ENCODE results near the gene FYN. TPM values are rescaled to one million over a fixed set of nuclear protein-coding genes. Genes with fewer than 3 reads are reported as not detected.

Gene FYN
- total RNA-seq, 1 experiment from 2014 or later = 18.5 TPM

DNA sequence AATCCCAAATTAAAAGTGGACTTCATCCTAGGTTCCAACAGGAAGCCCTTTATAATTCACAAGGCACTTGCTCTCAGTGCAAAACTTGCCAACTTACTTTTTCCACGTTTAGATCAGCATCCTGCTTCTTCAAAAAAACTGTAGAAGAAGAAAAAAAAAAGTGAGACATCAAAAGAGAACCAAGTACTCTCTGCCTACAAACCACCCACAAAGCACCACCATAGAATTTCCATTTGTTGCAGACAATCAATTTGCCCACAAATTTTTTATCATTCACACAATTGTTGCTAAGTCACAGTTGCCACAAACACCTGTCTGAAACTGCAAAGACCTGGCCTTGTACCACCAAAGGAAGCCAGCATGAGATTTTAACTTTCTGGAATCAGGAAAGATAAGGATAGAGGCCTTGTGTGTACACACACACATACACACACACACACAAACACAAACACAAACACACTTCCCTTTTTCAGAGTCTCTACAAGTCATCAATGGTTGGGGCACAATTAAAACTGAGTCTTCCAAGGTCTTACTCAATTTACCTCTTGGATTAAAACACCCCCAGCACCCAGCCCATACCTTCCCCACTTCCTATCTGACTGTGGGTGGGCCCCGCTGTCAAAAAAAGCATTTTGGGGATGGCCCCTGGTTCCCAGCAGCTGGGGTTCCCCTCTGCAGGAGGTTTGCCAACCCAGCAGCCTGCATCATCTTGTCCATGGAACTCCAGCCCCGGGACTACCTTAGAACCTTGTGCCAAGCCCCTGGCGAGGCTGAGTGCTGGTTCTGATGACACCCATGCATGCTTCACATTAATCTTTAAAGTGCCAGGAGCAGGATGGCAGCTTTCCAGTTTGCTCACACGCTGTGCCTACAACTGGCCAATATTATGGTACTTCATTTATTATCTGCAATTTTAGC is 26.5 kb downstream of the FYN start:
- ChIA-PET POLR2A (no interaction called here), RAD21 (ENCODE audit: low non-redundant PET in 1 of 2, low total read pairs in 2 of 2, uncharacterized antibody in 2 of 2, unreplicated experiment in 2 of 2) (no interaction called here)
- no peaks in the 10 kb centered on the region for H3K79me2 ChIP-seq (ENCODE audit: insufficient read depth, low read length)

DNA sequence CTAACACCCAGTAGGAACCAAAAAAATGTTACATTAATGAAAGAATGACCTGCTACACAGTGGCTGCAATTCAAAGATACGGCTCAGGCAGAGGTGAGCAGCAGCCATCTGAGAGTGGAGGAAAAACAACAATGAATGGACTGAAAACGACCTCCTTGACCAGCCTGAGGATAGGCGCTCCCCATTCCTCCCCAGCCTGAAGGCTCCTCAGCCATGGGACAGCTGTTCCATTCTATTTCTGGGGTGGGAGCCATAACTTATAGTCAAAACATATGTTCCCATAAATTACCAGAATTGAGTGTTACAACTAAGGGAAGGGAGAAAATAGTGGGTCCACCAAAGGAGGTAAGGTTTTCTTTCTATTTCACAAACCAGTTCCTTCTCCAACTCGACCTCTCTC is 27.2 kb downstream of the FYN start:
- Histone ChIP-seq H3K4me3 (replicated peaks in 1 of 2; ENCODE audit: low read depth in 1 of 2, low read length in 2 of 2) (no peak overlapping the region), H3K36me3 (ENCODE audit: control insufficient read depth in 1 of 2, insufficient read depth in 2 of 2, low read length in 2 of 2) (no peaks in the 10 kb centered on the region), H4K20me1 (ENCODE audit: insufficient read depth) (no peaks in the 10 kb centered on the region), H3K9me3 (ENCODE audit: control insufficient read depth in 1 of 2, insufficient read depth in 1 of 2, low read depth in 1 of 2, low read length in 2 of 2) (no peaks in the 10 kb centered on the region), H3K9ac (ENCODE audit: low read length) (no peak overlapping the region), H3K79me2 (ENCODE audit: insufficient read depth, low read length) (no peaks in the 10 kb centered on the region), H3K9me2 (ENCODE audit: insufficient read depth) (no peaks in the 10 kb centered on the region), H2AFZ (ENCODE audit: low read depth, low read length, poor library complexity, severe bottlenecking) (no peak overlapping the region), H3K4me1 (ENCODE audit: control insufficient read depth in 1 of 2, insufficient read depth in 2 of 2, low read length in 2 of 2) (no peaks in the 10 kb centered on the region), H3K4me2 (ENCODE audit: low read length) (no peak overlapping the region), H3K27ac (ENCODE audit: low read depth, low read length) (no peak overlapping the region), H3K27me3 (ENCODE audit: insufficient read depth, low read length) (no peaks in the 10 kb centered on the region)
- ChIA-PET RAD21 (ENCODE audit: low non-redundant PET in 1 of 2, low total read pairs in 2 of 2, uncharacterized antibody in 2 of 2, unreplicated experiment in 2 of 2) (no interaction called here), CTCF (no interaction called here), POLR2A (no interaction called here)
- BruUV-seq (replicated peaks) = no TSS peak
- no peak for DNase-seq (ENCODE audit: low read depth, low spot score)
- intact Hi-C loops (cut with micrococcal nuclease) = no loop called here
- ATAC-seq = no peak
- TF ChIP-seq ELF1 (IDR thresholded peaks at IDR 0.05; ENCODE audit: borderline replicate concordance, low read depth) (no peak), FOSL1 (IDR thresholded peaks at IDR 0.05; ENCODE audit: low read depth) (no peak), CEBPB (IDR thresholded peaks at IDR 0.05; ENCODE audit: low read depth) (no peak), RAD21 (IDR thresholded peaks at IDR 0.05; ENCODE audit: low read depth) (no peak), ZNF274 (IDR thresholded peaks at IDR 0.05; ENCODE audit: low read depth, low read length) (no peak), EZH2phosphoT487 (IDR thresholded peaks at IDR 0.05; ENCODE audit: borderline replicate concordance) (no peak), POLR2A (IDR thresholded peaks at IDR 0.05; ENCODE audit: borderline replicate concordance, extremely low read depth, insufficient read depth, insufficient read length) (no peak), CBX3 (IDR thresholded peaks at IDR 0.05; ENCODE audit: low read depth) (no peak)
- TF ChIP-seq, protein P1, sequence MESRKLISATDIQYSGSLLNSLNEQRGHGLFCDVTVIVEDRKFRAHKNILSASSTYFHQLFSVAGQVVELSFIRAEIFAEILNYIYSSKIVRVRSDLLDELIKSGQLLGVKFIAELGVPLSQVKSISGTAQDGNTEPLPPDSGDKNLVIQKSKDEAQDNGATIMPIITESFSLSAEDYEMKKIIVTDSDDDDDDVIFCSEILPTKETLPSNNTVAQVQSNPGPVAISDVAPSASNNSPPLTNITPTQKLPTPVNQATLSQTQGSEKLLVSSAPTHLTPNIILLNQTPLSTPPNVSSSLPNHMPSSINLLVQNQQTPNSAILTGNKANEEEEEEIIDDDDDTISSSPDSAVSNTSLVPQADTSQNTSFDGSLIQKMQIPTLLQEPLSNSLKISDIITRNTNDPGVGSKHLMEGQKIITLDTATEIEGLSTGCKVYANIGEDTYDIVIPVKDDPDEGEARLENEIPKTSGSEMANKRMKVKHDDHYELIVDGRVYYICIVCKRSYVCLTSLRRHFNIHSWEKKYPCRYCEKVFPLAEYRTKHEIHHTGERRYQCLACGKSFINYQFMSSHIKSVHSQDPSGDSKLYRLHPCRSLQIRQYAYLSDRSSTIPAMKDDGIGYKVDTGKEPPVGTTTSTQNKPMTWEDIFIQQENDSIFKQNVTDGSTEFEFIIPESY (IDR thresholded peaks at IDR 0.05; ENCODE audit: extremely low read depth, insufficient replicate concordance, low read length) = no peak

More for the DNA sequence above, 26.5 kb downstream of the FYN start:
- ATAC-seq = no peak
- intact Hi-C loops (cut with micrococcal nuclease) = no loop called here
- H3K4me1 ChIP-seq (ENCODE audit: control insufficient read depth in 1 of 2, insufficient read depth in 2 of 2, low read length in 2 of 2) = no peaks in the 10 kb centered on the region
- H3K9me3 ChIP-seq (ENCODE audit: control insufficient read depth in 1 of 2, insufficient read depth in 1 of 2, low read depth in 1 of 2, low read length in 2 of 2) = no peaks in the 10 kb centered on the region
- BruUV-seq (replicated peaks) = no TSS peak
- CTCF ChIA-PET = no interaction called here
- H3K27ac ChIP-seq (ENCODE audit: low read depth, low read length) = no peak overlapping the region
- no peak for DNase-seq (ENCODE audit: low read depth, low spot score)
- H3K36me3 ChIP-seq (ENCODE audit: control insufficient read depth in 1 of 2, insufficient read depth in 2 of 2, low read length in 2 of 2) = no peaks in the 10 kb centered on the region
- no peak overlapping the region for H3K9ac ChIP-seq (ENCODE audit: low read length)
- no peaks in the 10 kb centered on the region for H3K27me3 ChIP-seq (ENCODE audit: insufficient read depth, low read length)
- H3K4me2 ChIP-seq (ENCODE audit: low read length) = no peak overlapping the region
- H3K4me3 ChIP-seq (replicated peaks in 1 of 2; ENCODE audit: low read depth in 1 of 2, low read length in 2 of 2) = no peak overlapping the region
- no peak for TF ChIP-seq EGR1 (IDR thresholded peaks at IDR 0.05; ENCODE audit: low read depth)
- TF ChIP-seq CBX3 (IDR thresholded peaks at IDR 0.05; ENCODE audit: low read depth) = no peak
- no peak for TF ChIP-seq RAD21 (IDR thresholded peaks at IDR 0.05; ENCODE audit: low read depth)
- no peak for TF ChIP-seq SRF (IDR thresholded peaks at IDR 0.05; ENCODE audit: low read depth)
- no peak for TF ChIP-seq YY1 (IDR thresholded peaks at IDR 0.05; ENCODE audit: extremely low read depth, insufficient replicate concordance, low read depth, low read length)
- TF ChIP-seq, protein P1 (IDR thresholded peaks at IDR 0.05; ENCODE audit: extremely low read depth, insufficient replicate concordance, low read length) = no peak
- no peak for TF ChIP-seq ZNF274 (IDR thresholded peaks at IDR 0.05; ENCODE audit: low read depth, low read length)
- no peak for TF ChIP-seq JUND (IDR thresholded peaks at IDR 0.05)
- no peak overlapping the region for H2AFZ ChIP-seq (ENCODE audit: low read depth, low read length, poor library complexity, severe bottlenecking)
- H3K9me2 ChIP-seq (ENCODE audit: insufficient read depth) = no peaks in the 10 kb centered on the region
- no peaks in the 10 kb centered on the region for H4K20me1 ChIP-seq (ENCODE audit: insufficient read depth)
